Gastroesophageal sphincter (tissue), 3 donors: Measurements from ENCODE around the gene USP25.

Experiments used
- CTCF ChIP-seq, 4 experiments: fragments of 200-600 bp in 2 of 4; fragments of 450-650 bp in 2 of 4; sonication (generic) in 1 of 4; IDR thresholded peaks; one replicate each; pipeline ENCODE4 v1.5.1; 2017 to 2019; ENCODE audit warnings: antibody characterized with exemption in 4 of 4, mild to moderate bottlenecking in 2 of 4, moderate library complexity in 2 of 4
- EP300 ChIP-seq: sonication (generic); formaldehyde crosslinking; IDR thresholded peaks from one replicate; pipeline ENCODE4 v1.6.1; 2017; ENCODE audit warnings: antibody characterized with exemption, mild to moderate bottlenecking
- POLR2A ChIP-seq, 2 donors: fragments of 450-650 bp; IDR thresholded peaks; one replicate each; pipeline ENCODE4 v1.6.1; 2017; ENCODE audit warnings: antibody characterized with exemption in 2 of 2, mild to moderate bottlenecking in 2 of 2, moderate library complexity in 1 of 2

GRCh38 chr21:15775981-15776380 is 46.2 kb downstream of the USP25 start:
- TF ChIP-seq POLR2A (IDR thresholded peaks at IDR 0.05) (no peak), CTCF (IDR thresholded peaks at IDR 0.05) (no peak), EP300 (no peak)
